KBM-7 (cell line): ENCODE results near the gene C1GALT1C1L.
A peak's percentile ranks its signal among the peaks of the same experiment; 100 is the strongest.
"Not testable (repeated sequence)": the region's sequence is repeated elsewhere in the genome, so short reads cannot be mapped to it uniquely, and the experiment has no call there.

ENCODE experiments used
- DNase-seq: peaks from one replicate; pipeline ENCODE4 v3.0.0-alpha.2; 2015
- in situ Hi-C: fragments of 300-500 bp; cut with MboI; formaldehyde crosslinking; loops from 2 replicates; pipeline ENCODE4 v1.14.3; 2020; ENCODE audit warnings: low sequenced_read_pairs, low pct_unique_long_range_greater_than_20kb, mixed read lengths

Gene C1GALT1C1L

DNA sequence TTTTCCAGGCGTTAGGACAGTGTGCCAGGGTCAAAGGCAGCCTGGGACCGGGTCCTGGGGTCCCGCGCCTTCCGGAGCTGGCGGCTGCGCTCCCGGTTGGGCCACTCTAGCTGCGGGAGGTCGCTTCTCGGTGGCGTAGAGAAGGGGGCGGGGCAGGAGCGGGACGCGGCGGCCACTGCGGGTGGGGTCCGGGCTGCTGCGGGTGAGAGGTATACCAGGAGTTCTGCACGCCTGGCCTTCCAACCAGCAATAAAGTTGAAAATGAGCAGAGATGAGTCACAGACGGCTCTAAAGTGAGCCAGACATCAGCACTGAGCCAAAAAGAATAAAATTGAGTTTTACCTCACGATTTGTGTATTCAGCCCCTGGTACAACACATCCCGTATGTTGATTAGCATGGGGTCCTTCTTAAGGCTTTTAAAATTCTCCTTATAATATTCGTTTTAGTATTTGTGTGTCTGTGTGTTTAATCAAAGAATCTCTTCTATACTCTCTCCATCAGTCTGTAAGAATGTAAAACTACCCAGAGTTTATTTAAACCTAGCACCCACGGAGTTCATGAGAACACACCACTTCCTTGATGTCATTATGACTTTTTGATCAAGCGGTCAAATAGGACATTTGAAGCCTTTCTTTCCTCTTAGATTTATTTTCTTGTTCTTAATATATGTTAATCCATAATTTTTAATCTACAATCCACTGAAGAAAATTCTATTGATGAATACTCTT is at the start of gene C1GALT1C1L:
C1GALT1C1L (minus strand) TSS at position 108 of the 729 bp plus-strand sequence; CDS start at position 1, 107 bp downstream.
- in situ Hi-C loops = no loop called here
- DNase-seq = no peak

GRCh38 chr2:43725711-43726246 is 49.5 kb upstream of the C1GALT1C1L start:
- DNase-seq = no peak
- in situ Hi-C loops = no loop called here

DNA sequence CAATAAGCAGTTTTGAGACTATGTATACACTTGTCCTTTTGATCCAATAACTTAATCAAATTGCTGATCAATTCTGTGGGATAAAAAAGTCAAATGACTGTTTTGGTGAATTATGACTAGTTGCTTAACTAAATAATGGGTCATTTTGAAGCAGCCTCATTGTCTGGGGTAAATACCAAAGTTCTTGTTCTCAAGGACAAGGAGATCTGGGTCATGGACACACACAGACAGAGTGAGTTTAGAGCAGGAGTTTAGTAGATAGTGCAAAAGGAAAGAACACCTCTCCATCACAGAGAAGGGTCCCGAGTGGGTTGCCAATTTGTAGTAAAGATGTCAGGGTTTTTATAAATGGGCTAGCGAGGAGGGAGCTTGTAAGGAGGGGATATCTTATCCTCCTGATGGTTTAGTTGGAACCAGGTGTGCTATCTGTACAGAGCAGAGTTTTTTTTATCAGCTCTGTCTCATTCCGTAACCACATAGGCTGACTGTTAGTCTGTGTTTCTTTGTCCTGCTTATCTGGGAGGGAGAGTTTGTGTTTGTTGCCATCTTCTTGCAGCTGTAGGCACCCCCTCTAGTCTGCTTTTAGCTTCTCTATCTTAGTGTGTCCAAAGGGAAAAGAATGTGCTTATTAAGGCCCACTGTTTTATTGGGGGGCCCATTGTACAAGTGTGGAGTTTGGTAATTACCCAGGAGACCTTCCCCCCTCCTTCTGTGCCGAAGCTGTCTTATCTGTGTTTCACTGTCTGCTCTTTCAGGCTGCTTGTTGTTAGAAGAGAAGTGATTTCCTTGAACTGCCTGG is 48.7 kb upstream of the C1GALT1C1L start:
- no peak for DNase-seq
- in situ Hi-C loops = no loop called here

DNA sequence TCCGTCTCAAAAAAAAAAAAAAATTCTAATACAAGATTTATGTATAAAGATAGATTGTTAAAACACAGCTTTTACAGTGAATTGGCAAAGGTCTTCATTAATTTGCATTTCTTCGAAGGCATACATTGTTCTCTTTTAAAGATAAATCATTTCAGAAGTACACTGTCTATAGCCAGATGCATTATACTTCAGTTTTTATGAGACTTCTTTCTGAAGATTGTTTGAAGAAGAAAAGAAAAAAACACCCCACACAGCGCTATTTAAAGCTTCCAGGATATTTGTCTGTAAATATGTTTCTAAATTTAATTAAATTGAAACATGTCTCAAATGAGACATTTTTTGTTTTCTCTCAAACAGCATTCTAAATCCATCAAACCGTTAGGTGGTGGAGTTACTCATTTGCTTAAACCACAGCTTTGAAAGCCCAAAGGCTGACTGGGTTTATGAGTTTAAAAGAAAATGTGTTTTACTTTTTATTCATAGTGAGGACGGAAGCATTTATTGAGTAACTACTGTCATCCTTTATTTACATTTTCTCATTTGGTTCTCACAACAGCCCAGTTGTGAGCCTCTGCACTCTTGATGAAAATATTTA is 42.4 kb upstream of the C1GALT1C1L start:
- DNase-seq = no peak
- in situ Hi-C loops = no loop called here

GRCh38 chr2:43717322-43717721 is 41.1 kb upstream of the C1GALT1C1L start:
- in situ Hi-C loops = no loop called here
- peak; percentile 20 for DNase-seq

DNA sequence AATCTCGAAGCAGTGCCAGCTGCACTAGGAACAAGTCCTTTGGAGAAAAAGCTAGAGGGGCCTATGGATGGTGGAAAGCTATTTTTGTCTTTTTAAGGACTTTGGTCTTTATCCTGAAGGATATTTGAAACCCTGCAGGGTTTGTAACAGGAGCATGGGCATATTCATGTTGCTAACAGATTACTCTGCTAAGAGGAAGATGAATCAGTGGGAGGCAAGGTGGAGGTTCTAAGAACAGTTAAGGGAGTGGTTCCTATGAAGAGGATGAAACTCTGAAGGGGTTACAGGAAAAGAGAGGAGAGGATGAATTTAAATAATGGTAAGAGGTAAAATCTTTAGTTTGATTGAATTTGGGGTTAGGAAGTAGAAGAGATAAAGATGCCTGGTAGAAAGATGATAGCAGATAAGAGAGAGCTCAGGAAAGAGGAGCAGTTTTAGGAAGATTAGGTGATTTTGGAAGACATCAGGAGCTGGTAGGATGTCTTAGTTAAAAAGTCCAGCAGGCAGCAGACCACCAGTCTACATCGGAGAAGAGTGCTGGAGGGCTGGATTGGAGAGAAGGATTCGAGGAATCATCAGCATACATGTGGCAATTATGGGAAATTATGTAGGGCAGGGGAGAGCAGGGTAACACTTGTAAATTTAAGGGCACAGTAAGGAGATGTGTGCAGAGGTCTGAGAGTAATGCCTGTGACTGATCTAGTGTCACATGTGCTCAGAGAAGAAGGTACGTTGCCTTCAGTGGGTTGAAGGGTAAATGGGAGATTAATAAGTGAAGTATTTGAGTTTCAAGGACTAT is 39.3 kb upstream of the C1GALT1C1L start:
- no peak for DNase-seq
- in situ Hi-C loops = no loop called here

DNA sequence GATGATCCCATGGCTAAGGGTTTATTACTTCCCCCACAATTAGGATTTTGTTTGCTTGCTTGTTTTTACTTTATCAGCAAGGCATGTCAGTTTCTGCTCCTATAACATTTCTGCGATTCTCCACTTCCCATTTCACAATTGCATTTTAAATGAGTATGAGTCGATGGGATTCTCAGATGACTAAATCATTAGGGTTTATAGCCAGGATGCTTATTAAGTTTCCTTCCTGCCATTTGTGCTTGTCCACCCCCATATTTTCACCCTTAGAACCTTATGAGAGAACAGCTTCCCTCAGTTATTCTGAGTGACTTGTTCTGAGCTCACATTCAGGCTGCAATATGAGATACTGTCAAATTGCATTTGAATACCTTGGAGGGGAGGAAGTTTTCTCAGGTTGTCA is 37.9 kb upstream of the C1GALT1C1L start:
- in situ Hi-C loops = no loop called here

GRCh38 chr2:43710866-43711265 is 34.6 kb upstream of the C1GALT1C1L start:
- in situ Hi-C loops = no loop called here
- DNase-seq = no peak

More for the DNA sequence above, 37.9 kb upstream of the C1GALT1C1L start:
- DNase-seq = peak; percentile 9

DNA sequence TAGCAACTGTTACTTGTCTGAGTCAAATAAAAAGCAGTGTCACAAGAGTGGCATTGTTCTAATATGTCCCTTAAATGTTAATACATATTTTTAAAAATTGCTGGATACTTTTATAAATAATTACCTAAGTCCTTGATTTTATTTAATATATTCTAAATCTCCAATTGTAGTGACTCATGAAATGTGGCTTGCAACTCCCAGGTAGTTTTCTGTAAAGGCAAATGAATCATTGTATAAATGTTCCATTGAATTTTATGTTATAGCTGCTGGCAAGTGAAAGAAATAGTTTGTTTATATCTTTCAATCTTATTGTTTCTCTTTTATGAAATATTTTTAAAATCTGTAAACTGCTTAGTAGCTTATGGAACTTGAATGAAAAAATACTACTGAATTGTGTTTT is 32.7 kb upstream of the C1GALT1C1L start:
- in situ Hi-C loops = no loop called here
- DNase-seq = no peak

- in situ Hi-C loops = no loop called here
These were observed 31.9 kb upstream of the C1GALT1C1L start for GRCh38 chr2:43708178-43708577.

GRCh38 chr2:43707255-43708015 is 31.2 kb upstream of the C1GALT1C1L start:
- in situ Hi-C loops = no loop called here
- no peak for DNase-seq

More at GRCh38 chr2:43708178-43708577, 31.9 kb upstream of the C1GALT1C1L start:
- no peak for DNase-seq

- in situ Hi-C loops = no loop called here
- DNase-seq = peak; percentile 66
These were observed 24.9 kb upstream of the C1GALT1C1L start for GRCh38 chr2:43701111-43701510.

DNA sequence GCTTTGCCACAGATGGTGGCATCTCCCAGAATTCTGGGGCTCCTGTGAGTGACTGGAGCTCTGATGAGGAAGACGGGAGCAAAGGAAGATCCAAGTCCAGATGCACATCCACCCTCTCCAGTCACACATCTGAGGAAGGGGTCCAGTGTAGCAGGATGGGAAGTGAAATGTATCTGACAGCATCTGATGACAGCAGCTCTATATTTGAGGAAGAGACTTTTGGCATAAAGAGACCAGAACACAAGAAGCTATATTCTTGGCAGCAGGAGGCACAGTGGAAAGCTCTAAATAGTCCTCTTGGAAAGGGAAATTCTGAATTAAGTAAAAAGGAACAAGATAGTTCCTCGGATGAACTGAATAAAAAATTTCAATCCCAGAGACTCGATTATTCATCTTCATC is 23.5 kb upstream of the C1GALT1C1L start:
- DNase-seq = no peak
- in situ Hi-C loops = no loop called here

DNA sequence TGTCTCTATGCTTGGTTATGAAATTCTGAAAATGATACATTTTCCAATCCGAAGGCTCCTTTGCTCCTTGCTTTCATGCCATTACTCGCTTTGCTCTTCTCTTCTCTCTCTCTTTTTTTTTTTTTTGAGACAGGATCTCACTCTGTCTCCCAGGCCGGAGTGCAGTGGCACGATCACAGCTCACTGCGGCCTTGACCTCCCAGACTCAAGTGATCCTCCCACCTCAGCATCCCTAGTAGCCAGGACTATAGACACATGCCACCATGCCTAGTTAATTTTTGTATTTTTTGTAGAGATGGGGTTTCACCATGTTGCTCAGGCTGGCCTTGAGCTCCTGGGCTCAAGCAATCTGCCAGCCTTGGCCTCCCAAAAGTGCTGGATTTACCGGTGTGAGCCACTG is 21.9 kb upstream of the C1GALT1C1L start:
- in situ Hi-C loops, DNase-seq: not testable (repeated sequence)

GRCh38 chr2:43692428-43692994 is 16.3 kb upstream of the C1GALT1C1L start:
- in situ Hi-C loops = no loop called here
- no peak for DNase-seq

DNA sequence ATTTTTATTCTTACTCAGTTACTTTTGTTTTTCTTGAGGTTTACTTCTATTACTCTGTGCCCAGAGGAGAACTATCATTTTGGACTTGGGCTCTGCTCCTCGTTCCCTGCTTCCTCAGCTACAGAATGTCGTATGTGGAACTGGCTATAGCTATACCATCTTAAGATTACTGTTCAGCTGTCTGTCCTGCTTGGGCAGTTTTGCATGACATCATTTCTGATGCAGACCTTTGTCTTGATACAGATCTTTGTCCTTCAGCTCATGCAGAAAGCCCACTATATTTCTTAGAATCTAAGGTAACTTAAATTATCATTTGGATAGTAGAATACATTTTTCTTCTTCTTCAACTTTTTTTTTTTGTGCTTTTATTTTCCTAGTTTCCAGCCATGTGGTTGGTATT is 13.8 kb upstream of the C1GALT1C1L start:
- in situ Hi-C loops = no loop called here
- DNase-seq = no peak

GRCh38 chr2:43685357-43685756 is 9.1 kb upstream of the C1GALT1C1L start:
- in situ Hi-C loops = no loop called here
- DNase-seq = peak; percentile 83

DNA sequence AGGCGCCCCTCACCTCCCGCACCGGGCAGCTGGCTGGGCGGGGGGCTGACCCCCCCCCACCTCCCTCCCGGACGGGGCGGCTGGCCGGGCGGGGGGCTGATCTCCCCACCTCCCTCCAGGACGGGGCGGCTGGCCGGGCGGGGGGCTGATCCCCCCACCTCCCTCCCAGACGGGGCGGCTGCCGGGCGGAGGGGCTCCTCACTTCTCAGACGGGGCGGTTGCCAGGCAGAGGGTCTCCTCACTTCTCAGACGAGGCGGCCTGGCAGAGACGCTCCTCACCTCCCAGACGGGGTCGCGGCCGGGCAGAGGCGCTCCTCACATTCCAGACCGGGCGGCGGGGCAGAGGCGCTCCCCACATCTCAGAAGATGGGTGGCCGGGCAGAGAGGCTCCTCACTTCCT is 1.6 kb upstream of the C1GALT1C1L start:
- in situ Hi-C loops, DNase-seq: not testable (repeated sequence)
